Hematopoietic multipotent progenitor cell (in vitro differentiated cells): ENCODE data around the gene CCDC78. TPM values are rescaled to one million over a fixed set of nuclear protein-coding genes. Genes with fewer than 3 reads are reported as not detected.
A peak's percentile ranks its signal among the peaks of the same experiment; 100 is the strongest.

ENCODE experiments used
- DNase-seq, 3 donors: peaks; one replicate each; pipeline ENCODE4 v3.0.0-alpha.2; 2011 to 2015; ENCODE audit warnings: low read depth in 2 of 3, low spot score in 2 of 3
- total RNA-seq: library from RNA; depleted of rRNA; stranded (reverse); fragments of >200 nt; gene quantifications from one replicate; pipeline ENCODE4 v1.2.3, GENCODE V29; 2012

Gene CCDC78
- total RNA-seq, 1 donor: 2.7 TPM

GRCh38 chr16:682493-683395 is 43.5 kb downstream of the CCDC78 start:
- DNase-seq: no peak

GRCh38 chr16:681746-682427 is 44.4 kb downstream of the CCDC78 start:
- DNase-seq: no peak

- no peak for DNase-seq
Observed at GRCh38 chr16:680967-681745, 45.1 kb downstream of the CCDC78 start.

- DNase-seq: no peak
Observed at GRCh38 chr16:680625-680945, 45.7 kb downstream of the CCDC78 start.

GRCh38 chr16:679814-680624 is 46.2 kb downstream of the CCDC78 start, which contains the start of gene STUB1:
STUB1 (plus strand) TSS chr16:680410; CDS start chr16:680526, 116 bp downstream.
- peak; percentile 68 to 87 (median 86) for DNase-seq

- DNase-seq: peak in 2 of 3 donors; percentile 61 to 69
Observed at GRCh38 chr16:678858-679813, 47.1 kb downstream of the CCDC78 start.

- DNase-seq: no peak
Observed at GRCh38 chr16:678209-678857, 47.9 kb downstream of the CCDC78 start.

GRCh38 chr16:677316-678190 is 48.7 kb downstream of the CCDC78 start:
- no peak for DNase-seq

- no peak for DNase-seq
Observed at GRCh38 chr16:676913-677312, 49.3 kb downstream of the CCDC78 start.

GRCh38 chr16:676565-676902 is 49.7 kb downstream of the CCDC78 start:
- DNase-seq: no peak

GRCh38 chr16:675884-676564 is 50.2 kb downstream of the CCDC78 start:
- DNase-seq: no peak

- DNase-seq: peak in 1 of 3 donors; percentile 11
Observed at GRCh38 chr16:674968-675883, 51.0 kb downstream of the CCDC78 start, which contains the start of gene RHBDL1. RHBDL1 (plus strand) TSS chr16:675671; CDS start chr16:675791, 120 bp downstream.

GRCh38 chr16:674214-674881 is 51.9 kb downstream of the CCDC78 start:
- no peak for DNase-seq

- DNase-seq: no peak
Observed at GRCh38 chr16:673399-673991, 52.7 kb downstream of the CCDC78 start.

- DNase-seq: no peak
Observed at GRCh38 chr16:672851-673250, 53.4 kb downstream of the CCDC78 start.
